CD4-positive, alpha-beta T cell treated with Interleukin-6 for 4 hours (primary cell): ENCODE results near the gene BAG5.
A peak's percentile ranks its signal among the peaks of the same experiment; 100 is the strongest.
"Not testable (repeated sequence)": the region's sequence is repeated elsewhere in the genome, so short reads cannot be mapped to it uniquely, and the experiment has no call there.

Experiments
- DNase-seq: peaks from one replicate; pipeline ENCODE4 v3.0.0-alpha.2; 2020; ENCODE audit warnings: mixed read lengths

BAG5 gene

DNA sequence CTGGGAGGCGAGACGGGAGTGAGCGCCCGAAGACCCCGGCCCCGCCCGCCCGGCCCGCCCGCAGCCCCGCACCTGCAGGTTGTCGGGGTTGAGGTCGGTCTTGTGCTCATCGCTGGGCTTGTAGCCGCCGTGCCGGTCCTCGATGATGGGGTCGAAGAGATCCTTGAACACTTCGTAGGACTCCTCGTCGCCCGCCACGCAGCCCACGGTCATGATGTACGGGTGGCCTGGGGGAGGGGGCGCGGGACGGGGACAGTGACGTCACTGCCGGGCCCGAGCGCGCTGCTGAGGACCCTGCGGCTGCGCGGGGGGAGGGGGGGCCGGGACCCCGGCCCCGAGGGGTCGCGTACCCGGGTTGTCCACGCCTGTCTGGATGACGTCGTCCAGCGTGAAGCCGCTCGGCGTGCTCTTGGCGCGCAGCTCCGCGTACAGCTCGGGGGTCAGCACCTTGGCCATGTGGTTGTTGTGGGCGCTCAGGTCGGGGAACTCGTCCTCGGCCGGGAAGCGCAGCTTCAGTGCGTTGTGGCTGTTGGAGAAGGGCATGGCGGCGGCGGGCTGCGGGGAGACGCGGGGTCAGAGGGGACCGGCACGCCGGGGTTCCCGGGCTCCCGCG lies 40.4 kb downstream of the BAG5 start:
- peak; percentile 26 for DNase-seq

DNA sequence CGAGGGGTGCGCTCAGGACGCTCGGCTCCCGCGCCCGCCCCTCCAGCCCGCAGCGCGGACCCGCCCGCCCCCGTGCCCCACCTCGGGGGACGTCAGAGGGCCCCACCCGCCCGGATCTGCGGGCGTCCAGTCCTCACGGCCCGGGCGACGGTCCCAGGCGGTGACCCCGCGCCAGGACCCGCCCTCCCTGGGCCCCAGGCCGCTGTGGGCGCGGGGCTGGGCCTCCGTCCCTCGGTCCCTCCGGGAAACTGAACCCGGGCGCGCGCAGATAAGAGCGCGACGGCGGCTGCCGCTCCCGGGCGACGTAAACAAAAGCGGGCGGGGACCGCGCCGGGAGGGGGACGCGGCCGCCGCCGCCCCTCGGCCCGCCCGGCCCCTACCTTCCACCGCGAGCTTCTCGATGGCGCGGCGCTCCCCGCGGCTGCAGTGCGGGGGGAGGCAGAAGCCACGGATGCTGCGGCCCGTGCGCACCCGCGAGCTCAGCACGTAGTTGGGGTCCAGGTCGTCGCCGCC lies 41.0 kb downstream of the BAG5 start:
- DNase-seq: peak; percentile 30

DNA sequence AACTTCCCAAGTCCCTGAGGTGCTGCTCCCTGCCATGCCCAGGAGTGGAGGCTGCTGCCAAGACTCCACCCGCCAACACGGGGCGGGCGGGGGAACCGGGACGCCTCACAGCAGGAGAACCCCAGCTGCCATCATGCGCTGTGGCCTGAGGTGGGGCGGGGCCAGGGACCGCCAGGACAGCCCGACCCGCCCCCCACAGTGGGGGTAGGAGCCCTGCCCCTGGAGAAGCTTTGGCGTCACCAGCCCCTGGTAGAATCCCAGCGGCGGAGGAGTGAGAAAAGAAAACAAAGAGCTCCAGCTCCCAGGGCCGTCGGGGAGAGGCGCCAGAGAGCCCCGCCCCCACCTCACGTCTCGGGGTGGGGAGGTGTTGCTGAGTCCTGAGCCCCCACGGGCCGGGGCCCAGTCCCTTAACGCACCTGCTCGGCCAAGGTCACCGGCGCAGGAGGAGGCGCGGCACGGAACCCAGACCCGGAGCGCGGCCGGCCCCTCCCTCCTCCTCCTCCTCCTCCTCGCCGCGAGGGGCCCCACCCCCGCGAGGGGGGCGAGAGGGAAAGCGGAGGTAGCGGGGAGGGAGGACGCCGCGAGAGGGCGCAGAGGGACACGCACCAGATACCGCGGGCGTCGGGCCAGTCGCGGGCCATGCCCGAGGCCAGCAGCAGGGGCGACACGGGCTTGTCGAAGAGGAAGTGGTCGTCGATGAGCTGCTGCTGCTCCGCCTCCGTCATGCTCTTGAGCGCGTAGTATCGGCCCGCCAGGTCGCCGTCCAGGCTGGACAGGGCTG lies 41.6 kb downstream of the BAG5 start:
- DNase-seq: peak; percentile 80

DNA sequence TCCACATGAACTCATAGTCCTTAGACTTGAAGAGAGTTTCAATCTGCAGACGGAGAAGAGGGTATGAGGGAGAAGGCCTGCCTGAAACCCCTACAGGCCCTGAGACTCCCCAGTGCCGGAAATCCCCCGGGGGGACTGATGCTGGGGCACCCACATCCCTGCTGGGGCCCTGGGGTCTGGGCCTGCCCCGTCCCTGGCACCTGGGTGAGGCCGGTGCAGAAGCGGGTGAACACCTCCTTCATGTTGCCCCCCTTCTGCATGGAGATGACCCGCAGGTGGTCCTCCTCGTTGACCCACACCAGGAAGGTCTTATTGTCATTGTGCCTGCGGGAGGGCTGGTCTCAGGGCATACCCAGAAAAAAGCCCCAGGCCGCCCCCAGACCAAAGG lies 42.2 kb downstream of the BAG5 start:
- no peak for DNase-seq

DNA sequence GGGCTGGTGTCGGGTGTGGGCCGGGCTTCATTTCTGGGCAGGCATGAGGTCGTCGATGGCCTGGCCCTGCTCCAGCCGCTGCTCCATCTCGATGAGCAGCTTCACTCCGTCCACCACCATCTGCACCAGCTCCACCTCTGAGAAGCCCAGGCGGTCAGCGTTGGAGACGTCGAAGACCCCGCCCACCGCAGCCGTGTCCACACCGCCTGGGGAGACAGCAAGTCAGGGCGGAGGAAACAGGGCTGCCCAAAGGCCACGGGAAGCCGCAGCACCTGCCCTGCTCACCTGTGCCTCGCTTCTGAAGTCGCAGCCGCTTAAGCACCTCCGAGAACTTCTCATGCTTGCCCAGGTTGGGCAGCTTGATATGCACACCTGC lies 42.6 kb downstream of the BAG5 start:
- DNase-seq: no peak

DNA sequence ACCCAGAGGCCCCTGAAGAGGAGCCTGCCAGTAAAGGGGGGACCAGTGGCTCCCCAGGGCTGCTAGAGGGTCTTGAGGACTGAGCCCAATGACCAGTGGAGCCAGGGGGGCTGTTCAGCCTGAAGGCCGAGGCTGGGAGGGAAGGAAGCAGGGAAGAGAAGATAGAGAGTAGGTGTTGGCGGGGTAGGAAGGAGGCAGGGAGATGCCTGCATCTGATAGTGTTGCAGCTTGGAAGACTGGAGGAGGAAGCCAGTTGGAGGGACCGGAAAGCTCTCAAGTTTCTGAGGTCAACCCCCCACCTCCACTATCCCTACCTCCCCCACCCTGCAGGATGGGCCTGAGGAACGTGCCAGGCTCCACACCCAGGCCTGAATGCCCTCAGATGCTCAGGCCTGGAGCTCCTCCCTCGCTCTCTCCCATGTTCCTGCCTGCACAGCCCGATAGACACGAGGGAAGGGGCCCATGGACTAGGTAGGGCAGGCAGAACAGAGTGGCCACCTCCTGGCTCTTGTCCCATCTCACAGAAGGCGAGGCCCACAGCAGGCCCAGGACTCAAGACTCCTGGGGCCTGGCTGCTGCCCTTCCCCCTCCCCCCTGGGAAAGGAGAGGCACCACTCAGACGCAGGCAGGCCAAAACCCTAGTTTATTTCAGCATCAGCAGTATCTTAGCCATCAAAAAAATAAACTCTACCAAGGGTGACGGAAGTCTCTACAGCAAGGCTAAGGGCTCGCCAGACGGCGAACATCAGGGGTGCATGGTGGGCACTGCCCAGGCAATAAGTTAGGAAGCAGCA lies 43.2 kb downstream of the BAG5 start:
- no peak for DNase-seq

DNA sequence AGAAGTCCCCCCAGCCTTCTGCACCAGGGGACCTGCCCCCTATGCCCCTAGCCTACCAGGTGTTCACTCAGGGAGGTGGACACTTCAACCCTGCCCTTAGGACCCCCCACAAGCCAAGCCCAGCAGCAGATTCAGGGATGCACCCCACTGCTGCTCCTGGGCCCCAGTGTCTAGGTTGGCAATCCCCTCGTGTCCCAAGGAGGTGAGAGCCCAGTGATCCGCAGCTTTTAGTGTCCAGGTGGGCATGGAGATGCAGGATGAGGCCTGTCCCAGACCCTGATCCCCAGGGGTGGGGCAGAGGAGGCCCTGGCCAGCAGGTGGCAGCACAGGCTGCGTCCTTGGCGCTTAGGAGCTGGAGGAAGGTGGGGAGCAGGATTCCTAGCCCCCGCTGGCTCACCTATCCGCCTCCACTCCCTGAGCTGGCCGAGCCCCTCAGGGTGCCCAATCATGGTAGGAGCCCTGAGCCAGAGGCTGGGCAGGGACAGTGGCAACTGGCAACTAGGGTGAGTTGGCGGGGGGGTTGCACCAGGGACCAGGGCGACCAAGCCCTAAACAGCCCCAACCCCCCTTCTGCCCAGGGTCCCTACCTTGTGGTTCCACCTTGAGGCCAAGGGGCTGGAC lies 43.9 kb downstream of the BAG5 start:
- DNase-seq: peak; percentile 69

DNA sequence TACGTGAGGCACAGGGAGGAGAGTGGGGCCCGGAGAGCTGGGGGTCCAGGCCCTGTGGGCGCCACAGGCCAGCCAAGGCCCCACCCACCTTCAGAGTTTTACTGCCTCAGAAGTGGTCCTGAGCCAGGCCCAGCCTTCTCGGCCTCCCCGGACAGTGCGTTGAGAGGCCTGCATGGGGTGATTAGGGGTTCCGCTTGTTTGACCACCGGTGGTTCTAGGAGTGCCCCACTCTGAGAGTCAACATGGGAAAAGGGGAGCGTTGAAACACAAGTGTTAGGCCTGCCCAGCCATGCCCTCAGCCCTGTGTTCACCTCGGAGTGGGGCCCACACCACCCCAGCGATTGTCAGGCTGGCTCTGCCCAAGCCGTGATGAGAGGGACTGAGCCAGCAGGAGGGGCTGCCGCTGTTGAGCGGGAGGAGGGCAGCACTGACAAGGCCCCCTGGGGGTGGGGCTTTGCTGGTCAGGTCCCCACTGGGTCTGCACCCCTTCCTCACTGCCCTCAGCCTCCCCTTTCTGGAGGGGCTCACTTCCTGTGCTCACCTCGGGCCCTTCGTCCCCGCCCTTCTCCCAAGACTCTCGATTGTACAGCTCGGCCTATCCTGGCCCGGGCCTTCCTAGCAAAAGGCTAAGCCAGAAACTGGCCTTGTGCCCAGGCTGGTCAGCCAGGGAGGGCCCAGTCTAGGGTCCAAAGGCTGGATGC lies 44.6 kb downstream of the BAG5 start:
- no peak for DNase-seq

DNA sequence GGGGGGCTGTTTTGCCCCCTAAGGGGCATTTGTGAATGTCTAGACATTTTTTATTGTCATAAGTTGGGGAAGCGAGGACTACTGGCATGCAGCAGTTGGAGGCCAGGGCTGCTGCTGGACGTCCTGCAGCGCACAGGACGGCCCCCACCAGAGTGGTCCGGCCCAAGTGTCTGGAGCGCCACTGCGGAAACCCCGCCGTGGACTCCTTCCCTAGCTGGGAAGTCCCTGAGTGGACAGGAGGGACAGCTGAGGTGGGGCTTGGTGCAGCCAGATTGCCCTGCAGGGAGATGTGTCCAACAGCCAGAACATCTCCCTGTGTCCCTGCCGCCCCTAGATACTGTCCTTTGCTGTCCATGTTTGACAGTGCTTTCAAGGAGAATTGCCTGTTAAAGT lies 45.3 kb downstream of the BAG5 start:
- DNase-seq: no peak

DNA sequence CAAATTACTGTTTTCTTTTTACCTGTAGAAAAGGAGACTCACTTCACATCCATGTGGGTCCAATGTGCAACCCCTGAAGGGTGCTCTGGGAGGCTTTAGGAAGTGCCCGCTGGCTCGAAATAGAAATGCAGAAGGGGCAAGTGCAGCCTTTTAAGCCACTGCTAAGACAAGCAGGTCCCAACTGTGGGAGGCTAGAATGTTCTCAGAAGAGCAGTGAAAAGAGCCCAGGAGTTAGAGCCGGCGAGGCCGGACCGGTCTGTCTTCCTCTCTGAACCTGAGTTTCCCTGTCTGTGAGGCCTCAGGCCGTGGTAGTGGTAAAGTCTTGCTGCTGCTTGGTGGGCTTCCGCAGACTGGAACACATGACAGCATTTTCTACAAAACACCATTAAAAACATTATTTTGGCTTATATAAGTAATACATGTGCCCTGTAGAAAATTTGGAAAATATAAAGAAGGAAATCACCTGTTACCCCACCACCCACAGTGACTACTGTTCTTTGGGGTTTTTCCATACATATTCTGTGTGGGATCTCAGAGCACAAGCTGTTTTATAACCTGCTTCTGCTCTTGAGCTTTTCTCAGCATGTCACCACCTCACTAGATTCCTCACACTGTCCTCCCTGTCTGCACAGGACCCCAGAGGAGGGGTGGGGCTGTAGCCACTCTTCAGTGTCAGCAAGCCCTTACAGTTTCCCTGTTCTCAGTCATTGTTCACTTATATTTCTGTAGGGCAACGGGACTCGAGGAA lies 45.9 kb downstream of the BAG5 start:
- DNase-seq: no peak

DNA sequence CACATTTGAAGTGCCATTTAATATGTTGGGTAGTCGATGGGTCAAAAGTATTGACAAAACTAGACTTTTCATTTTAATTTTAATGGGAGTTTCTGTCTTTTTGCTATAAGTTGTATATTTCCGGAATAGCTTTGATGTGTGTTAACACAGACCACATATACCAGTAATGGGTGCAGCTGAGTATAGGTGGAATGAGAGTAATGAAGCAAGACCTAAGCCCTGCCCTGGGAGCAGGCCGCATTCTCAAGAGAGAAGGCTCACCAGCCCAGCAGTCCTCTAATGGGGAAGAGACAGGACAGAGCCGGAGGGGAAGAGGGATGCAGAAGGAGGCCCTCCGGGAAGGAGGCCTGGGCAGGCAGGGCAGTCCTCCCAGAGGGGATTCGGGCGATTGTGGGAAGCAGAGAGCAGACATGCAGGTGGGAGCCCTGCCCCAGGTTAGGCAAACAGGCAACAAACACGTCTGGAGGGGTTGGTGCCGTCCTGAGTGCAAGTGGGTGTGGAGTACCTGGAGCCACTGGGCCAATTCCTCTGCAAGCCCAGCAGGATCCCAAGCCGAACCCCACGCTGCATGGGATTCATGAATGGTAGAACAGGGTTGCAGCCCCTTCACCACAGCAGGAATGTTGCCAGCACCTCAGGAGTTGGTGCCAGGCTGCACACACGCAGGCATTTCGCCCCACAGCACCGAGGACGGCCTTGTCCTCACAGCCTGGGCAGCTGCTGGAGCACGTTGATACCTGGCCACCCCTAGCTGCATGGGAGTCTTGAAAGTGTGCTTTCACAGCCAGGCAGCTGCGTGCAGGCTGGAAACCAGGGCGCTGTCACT lies 47.6 kb downstream of the BAG5 start:
- no peak for DNase-seq

DNA sequence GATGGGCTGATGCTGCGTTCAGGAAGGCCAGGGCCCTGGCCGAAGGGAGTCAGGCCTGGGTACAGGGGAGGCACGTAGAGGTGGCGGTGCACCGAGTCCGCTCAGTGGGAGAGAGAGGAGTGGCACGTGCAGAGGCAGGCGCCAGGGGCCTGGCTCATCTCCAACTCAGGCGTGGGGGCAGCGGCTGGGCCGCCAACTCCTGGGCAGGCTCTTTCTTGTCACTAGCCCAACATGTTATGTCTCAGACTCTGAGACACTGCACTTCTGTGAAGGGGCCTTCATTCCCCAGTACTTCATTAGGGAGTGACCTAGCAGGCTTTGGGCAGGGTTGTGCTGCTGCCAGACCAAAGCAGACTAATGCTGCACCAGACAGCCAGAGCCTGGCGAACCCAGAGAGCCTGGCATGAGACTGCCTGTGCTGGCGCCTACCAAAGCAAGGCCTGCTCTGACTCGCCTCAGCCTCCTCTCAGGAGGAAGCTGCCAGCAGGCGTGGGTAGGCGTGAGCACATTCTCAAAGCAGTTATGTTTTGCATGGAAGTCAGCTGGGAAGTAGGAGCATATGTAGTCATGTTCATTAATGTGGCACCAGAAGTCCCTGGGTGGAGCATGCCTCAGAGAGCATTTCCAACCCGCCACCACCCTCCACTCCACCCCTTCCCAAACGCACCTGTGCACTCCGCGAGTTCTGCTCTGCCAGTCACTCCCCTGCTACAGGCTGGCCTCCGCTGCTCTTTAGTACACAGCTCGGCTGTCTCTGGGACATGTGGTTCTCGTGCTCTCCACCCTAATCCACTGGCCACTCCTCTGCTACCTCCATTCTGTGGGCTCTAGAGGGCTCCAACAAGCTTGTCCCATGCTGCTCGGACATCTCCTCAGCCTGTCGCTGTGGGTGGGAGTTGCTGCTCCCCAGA lies 49.5 kb downstream of the BAG5 start:
- DNase-seq: no peak

DNA sequence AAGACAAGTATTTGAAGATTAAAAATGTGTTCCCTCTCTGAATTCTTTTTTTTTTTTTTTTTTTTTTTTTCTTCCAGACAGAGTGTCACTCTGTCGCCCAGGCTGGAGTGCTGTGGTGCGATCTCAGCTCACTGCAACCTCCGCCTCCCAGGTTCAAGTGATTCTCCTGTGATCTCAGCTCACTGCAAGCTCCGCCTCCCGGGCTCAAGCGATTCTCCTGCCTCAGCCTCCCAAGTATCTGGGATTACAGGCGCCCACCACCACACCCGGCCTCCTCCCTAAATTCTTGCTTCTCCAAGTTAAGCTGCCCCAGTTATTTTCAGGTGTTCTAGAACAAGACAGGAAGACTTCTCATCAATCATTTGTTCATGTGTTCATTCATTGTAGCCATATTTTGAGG lies 50.3 kb downstream of the BAG5 start:
- DNase-seq: not testable (repeated sequence)

DNA sequence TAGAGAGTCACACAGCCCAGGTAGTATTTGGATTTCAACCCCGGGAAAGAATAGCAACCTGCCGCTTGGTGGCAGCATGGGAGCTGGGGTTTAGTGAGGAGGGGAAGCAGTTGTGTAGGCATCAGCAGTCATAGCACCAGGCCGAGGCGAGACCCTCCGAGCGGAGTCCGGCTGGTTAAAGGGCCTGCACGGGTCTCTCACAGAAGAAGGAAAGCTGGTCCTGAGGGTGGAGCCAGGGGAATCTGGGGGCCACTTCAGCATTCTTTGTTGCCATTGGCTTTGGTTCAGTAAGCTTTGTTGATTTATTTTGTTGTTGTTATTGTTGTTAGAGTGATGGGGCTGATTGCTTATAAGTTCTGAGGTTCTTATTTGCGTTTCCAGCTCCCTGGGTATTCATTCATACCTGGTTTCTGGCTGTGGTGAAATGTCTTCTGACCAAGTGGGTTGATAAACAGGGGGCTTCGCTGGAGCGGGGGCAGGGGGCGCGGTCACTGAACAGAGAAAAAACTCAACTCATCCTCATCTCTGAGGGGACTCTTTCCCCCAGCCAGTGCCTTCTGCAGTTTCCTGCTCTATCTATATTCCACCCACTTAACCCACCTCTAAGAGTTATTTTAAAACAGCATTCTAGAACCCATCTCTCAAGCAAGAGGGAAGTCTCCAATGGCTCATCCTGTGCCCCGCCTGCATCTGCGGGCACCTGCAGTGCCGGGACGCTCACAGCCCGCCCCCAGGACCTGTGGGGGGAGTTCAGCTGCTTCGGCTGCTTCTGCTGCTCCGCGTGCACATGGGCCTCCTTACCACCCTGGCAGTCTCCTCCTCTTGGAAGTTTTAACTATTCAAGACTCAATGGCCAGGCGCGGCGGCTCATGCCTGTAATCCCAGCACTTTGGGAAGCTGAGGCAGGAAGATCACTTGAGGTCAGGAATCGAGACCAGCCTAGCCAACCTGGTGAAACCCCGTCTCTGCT lies 51.4 kb downstream of the BAG5 start:
- DNase-seq: no peak

DNA sequence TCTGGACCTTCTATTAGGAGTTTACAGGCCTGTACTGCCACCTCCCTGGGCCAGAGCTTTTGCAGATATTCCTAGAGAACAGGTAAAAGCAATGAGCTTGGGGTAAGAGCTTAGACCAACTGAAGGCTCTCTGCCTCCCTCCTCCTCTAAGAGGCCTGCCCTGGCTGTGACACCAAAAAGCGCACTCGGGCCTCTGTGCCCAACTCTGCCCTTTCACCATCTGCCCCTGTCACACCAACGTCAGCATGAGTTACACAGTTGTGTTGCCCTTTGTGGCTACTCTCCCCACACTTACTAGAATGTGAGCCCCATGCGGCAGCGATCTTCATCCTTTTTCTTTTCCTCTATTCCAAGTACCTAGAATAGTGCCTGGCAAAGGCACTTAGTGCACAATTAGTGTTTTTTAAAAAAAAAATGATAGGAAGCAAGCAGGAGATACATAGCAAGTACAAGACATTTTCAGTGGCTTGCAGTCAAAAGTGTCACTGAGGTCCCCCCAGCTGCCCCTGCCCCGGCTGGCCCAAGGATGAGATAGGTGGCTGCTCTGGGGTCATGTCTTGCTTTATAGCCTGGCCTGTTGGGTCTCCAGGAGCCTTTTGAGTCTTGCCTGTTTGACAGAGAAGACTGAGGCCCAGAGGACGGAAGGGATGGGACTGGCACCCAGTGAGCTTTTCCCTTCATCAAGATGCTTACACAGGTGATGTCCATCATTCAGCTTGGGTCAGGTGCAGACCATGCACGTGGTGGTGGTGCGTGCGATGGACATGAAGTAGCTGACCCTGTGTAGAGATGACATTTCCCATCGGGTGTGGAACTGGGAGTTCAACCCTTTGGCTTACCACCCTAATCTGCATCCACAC lies 52.4 kb downstream of the BAG5 start:
- no peak for DNase-seq

DNA sequence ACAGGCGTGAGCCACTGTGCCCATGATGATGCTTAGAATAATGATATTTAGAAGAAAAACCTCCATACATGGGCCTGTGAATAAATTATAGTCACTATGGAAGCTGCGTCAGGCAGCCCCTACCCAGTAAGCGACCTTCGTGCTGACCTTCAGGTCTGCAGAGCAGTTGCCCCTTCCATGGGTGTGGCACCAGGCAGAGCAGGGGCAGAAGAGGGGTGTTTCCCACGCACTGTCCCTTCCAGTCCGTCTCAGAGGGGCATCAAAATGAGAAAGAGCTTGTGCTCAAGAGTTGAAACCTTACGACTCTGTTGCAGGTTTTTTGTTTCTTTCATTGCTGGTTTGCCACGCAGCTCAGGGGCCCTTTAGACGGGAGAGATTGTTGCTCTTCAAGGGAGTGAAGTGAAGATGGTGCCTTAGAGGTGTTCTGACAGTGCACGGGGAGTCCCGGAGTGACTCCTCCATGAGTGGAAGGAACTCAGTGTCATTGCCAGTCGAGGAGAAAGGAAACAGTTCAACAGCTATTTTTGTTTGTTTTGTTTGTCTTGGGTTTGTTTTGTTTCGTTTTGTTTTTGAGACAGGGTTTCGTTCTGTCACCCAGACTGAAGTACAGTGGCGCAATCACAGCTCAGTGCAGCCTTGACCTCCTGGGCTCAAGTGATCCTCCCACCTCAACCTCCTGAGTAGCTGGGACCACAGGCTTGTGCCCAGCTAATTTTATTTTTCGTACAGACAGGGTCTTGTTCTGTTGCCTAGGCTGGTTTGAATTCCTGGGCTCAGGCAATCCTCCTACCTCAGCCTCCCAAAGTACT lies 53.7 kb downstream of the BAG5 start:
- no peak for DNase-seq

DNA sequence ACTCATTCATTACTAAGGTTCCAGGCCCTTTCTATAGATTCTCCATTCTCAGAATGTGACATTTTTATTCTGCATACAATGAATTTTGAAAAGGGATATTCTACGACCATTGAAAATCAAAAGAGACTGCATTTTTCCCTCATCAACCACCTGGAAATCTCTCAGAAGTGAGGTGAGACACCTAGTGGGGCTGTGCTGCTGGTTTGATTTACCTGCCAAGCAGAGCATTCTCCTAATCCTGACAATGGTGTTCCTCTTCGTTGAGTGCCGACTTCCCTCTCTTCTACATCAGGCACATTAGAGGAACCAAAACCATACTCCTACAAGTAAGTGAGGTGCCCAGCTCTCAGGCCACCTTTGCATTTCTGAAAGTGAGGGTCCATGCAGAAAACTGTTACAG lies 54.7 kb downstream of the BAG5 start:
- no peak for DNase-seq
